HUES6 (cell line): ENCODE measurements around the gene KIAA0753.
"Not testable (repeated sequence)": the region's sequence is repeated elsewhere in the genome, so short reads cannot be mapped to it uniquely, and the experiment has no call there.

Experiments
- H3K27ac ChIP-seq: 2 replicates; pipeline ENCODE4 v1.7.0; 2013; ENCODE audit warnings: low read depth, mild to moderate bottlenecking, low read length, inconsistent platforms
- H3K27me3 ChIP-seq: 2 replicates; pipeline ENCODE4 v1.6.1; 2013; ENCODE audit warnings: low read length; ENCODE audit not compliant: control insufficient read depth, insufficient read depth
- H3K36me3 ChIP-seq: 2 replicates; pipeline ENCODE4 v1.6.1; 2013; ENCODE audit warnings: low read length; ENCODE audit not compliant: control insufficient read depth, insufficient read depth
- H3K4me1 ChIP-seq: 2 replicates; pipeline ENCODE4 v1.6.1; 2013; ENCODE audit warnings: low read length; ENCODE audit not compliant: control insufficient read depth, insufficient read depth
- H3K4me3 ChIP-seq: 2 replicates; pipeline ENCODE4 v1.5.1; 2013; ENCODE audit warnings: low read depth, low read length
- H3K9ac ChIP-seq: one replicate; pipeline ENCODE4 v1.6.1; 2013; ENCODE audit warnings: mild to moderate bottlenecking, low read length
- H3K9me3 ChIP-seq: 2 replicates; pipeline ENCODE4 v1.6.1; 2013; ENCODE audit warnings: low read depth, low read length; ENCODE audit not compliant: control insufficient read depth, insufficient read depth

The KIAA0753 gene

GRCh38 chr17:6656797-6657632 lies 16.5 kb upstream of the KIAA0753 start:
- H3K9me3 ChIP-seq, H3K27ac ChIP-seq, H3K36me3 ChIP-seq: not testable (repeated sequence)
- Histone ChIP-seq H3K9ac (peak overlapping the region; percentile 26), H3K4me1 (peaks cover 26% of the 10 kb centered on the region; the same call in 1 of the 2 replicates), H3K27me3 (peaks cover 68% of the 10 kb centered on the region), H3K4me3 (peak overlapping the region; percentile 72)

- H3K4me1 ChIP-seq, result peaks cover 30% of the 10 kb centered on the region; the same call in 1 of the 2 replicates
- not testable (repeated sequence) for H3K9me3 ChIP-seq, H3K36me3 ChIP-seq, H3K27ac ChIP-seq, H3K9ac ChIP-seq
- H3K27me3 ChIP-seq, result peaks cover 68% of the 10 kb centered on the region
- H3K4me3 ChIP-seq, result peak overlapping the region; percentile 62
Observed at GRCh38 chr17:6655732-6656361, 15.3 kb upstream of the KIAA0753 start.

DNA sequence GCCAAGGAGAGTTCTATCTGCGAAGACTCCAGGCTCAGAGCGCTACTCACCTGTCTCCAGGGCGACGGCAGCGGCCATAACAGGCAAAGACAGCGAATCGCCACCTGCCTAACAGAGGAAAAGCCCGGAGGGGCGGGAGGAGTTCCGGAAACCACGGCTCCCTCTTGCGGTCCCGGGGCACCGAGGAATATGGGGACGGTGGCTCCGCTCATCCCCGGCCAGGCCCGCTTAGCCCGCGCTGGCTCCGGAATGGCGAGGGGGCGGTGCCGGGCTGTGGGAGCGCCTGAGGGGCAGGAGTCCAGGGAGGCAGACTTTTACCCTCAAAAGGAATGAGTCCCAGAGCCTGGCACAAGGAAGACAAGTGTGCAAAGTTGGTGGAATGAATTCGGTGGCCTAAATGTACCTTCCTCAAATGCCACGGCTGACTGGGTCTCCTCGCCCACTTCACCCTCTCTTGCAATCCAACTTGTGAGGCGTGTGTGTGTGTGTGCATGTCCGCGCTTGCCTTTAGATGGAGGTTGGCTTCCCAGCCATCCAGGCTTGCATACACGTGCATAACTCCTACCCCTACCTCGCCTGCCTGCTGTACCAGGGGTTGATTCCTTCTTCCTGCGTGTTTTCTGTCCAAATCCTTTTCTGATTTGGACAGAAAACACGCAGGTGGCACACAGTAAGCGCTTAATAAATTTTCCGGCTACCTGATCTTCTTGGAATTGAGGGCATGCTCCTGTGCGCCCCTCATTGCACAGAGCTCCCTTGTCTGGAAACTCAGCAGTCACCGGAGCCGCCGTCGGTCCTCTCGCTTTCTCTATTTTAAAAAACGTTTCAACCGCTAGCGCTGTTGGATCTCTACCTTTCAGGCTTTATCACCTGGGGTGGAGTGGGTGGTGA lies 14.6 kb upstream of the KIAA0753 start:
- Histone ChIP-seq H3K9me3 (no peaks in the 10 kb centered on the region), H3K27ac (no peak overlapping the region), H3K27me3 (peaks cover 64% of the 10 kb centered on the region), H3K36me3 (no peaks in the 10 kb centered on the region), H3K9ac (peak overlapping the region; percentile 46), H3K4me1 (peaks cover 30% of the 10 kb centered on the region; the same call in 1 of the 2 replicates), H3K4me3 (peak overlapping the region; percentile 62)

DNA sequence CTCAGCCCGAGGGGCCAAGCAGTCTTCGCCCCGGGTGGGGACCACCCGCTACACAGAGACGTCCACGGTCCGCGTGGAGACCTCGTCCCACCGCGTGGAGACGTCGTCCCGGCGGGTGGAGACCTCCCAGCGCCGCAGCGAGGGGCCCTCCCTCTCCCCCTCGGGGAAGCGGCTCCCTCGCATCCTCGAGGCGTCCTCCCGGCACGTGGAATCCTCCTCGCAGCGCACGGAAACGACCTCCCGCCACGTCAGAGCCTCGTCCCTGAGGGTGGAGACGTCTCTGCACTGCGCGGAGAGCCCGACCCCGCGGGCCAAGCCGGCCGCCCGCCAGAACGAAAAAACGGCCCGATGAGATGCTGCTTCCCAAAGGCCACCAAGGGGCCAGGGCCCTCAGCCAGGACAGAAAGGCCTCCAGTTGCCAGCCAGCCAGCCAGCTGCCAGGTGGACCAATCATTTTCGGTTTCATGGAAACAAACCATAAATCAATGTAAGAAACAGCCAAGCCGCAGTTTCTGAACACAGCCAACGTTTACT lies 11.5 kb upstream of the KIAA0753 start:
- Histone ChIP-seq H3K36me3 (peaks cover 16% of the 10 kb centered on the region), H3K27ac (no peak overlapping the region; the same call in 1 of the 2 replicates), H3K4me1 (peaks cover 30% of the 10 kb centered on the region; the same call in 1 of the 2 replicates), H3K4me3 (peak overlapping the region; percentile 80), H3K27me3 (peaks cover 39% of the 10 kb centered on the region), H3K9ac (peak overlapping the region; percentile 41), H3K9me3 (no peaks in the 10 kb centered on the region)

DNA sequence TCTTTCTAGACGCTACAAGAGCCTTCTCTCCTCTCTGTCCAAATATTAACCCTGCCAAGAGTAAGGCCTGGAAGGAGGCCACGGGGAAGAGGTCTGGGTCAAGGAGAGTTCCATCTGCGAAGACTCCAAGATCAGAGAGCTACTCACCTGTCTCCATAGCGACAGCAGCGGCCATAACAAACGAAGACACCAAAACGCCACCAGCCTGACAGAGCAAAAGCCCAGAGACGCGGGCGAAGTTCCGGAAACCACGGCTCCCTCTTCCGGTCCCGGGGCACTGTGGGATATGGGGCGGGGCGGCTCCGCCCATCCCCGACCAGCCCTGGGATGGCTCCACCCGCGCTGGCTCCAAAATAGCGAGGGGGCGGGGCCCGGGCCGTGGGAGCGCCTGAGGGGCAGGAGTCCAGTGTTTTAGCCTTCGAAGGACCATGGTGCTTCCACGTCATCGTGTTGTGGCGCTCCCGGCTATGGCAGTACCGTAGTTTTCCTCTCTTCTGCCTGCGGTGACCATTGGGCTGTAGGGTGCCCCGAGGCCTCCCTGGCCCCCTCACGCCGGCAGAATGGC lies 10.9 kb upstream of the KIAA0753 start, which contains the start of the genes C17orf100 and MED31:
TSS of gene C17orf100 (plus strand) at position 409 of the 565 bp plus-strand sequence. CDS start at position 561, 152 bp downstream.
TSS of gene MED31 (minus strand) at position 252 of the 565 bp plus-strand sequence. CDS start at position 175, 77 bp downstream.
- H3K27ac ChIP-seq, result peak within 1 kb of the TSS; percentile 56; the same call in 1 of the 2 replicates
- peaks cover 17% of the 10 kb centered on the region for H3K36me3 ChIP-seq
- peaks cover 33% of the 10 kb centered on the region for H3K27me3 ChIP-seq
- H3K9ac ChIP-seq, result peak within 1 kb of the TSS; percentile 92
- H3K9me3 ChIP-seq, result no peaks in the 10 kb centered on the region
- H3K4me1 ChIP-seq, result peaks cover 30% of the 10 kb centered on the region; the same call in 1 of the 2 replicates
- peak within 1 kb of the TSS; percentile 80 for H3K4me3 ChIP-seq

- H3K9ac ChIP-seq, result no peak overlapping the region
- 0 out of 2 replicates have a peak, but pooled peaks cover 1% of the 10 kb centered on the region for H3K27me3 ChIP-seq
- H3K4me3 ChIP-seq, result no peak overlapping the region
- H3K36me3 ChIP-seq, result peaks cover 48% of the 10 kb centered on the region
- no peak overlapping the region for H3K27ac ChIP-seq
- no peaks in the 10 kb centered on the region for H3K9me3 ChIP-seq
- peaks cover 11% of the 10 kb centered on the region; the same call in 1 of the 2 replicates for H3K4me1 ChIP-seq
Observed at GRCh38 chr17:6648181-6648580, 7.7 kb upstream of the KIAA0753 start.

DNA sequence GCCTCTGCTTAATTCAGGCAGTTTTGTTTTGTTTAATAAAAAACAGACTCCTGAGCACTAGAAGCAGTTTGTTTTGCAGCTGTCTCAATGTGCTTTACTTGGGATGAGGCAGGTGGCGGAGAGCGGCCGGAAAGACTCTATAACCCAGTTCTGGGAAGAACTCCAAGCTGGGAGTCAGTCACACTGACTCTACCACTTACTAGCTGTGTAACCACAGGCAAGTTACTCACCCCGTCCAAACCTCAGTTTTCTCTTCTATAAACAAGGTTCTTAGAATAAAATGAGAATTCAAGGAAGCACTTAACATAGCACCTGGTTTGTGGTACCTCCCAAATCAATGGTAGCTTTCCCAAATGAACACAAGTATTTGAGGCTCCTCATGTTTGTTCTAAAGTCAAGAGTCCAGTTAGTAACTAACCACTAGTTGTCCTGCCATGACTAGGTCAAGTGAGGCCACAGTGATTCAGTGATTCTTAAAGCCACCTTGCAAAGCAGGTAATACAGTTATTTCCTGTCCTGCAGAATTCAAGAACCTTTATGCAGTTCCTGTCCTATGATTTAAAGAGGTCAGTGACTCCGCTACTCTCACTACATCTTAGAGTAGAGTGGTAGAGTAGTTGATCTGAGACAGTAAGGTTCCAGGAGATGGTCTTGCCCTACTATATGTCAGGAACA lies 3.1 kb upstream of the KIAA0753 start:
- Histone ChIP-seq H3K27ac (no peak overlapping the region), H3K36me3 (peaks cover 53% of the 10 kb centered on the region)

GRCh38 chr17:6642592-6642991 lies 2.1 kb upstream of the KIAA0753 start:
- peaks cover 8% of the 10 kb centered on the region for H3K4me1 ChIP-seq
- H3K9me3 ChIP-seq, result no peaks in the 10 kb centered on the region
- H3K27me3 ChIP-seq, result no peaks in the 10 kb centered on the region
- H3K27ac ChIP-seq, result no peak overlapping the region
- peaks cover 48% of the 10 kb centered on the region for H3K36me3 ChIP-seq
- no peak overlapping the region for H3K9ac ChIP-seq
- H3K4me3 ChIP-seq, result no peak overlapping the region

More for the DNA sequence above, 3.1 kb upstream of the KIAA0753 start:
- Histone ChIP-seq H3K27me3 (no peaks in the 10 kb centered on the region), H3K4me1 (peaks cover 8% of the 10 kb centered on the region), H3K4me3 (no peak overlapping the region), H3K9me3 (no peaks in the 10 kb centered on the region), H3K9ac (no peak overlapping the region)

- peaks cover 8% of the 10 kb centered on the region for H3K4me1 ChIP-seq
- H3K27me3 ChIP-seq, result no peaks in the 10 kb centered on the region
- H3K4me3 ChIP-seq, result peak overlapping the region; percentile 73
- peak overlapping the region; percentile 95 for H3K9ac ChIP-seq
- peaks cover 42% of the 10 kb centered on the region for H3K36me3 ChIP-seq
- peak overlapping the region; percentile 93; the same call in 1 of the 2 replicates for H3K27ac ChIP-seq
- H3K9me3 ChIP-seq, result no peaks in the 10 kb centered on the region
Observed at GRCh38 chr17:6641247-6641863, 844 bp upstream of the KIAA0753 start.
